Measurements from ENCODE around the gene PIAS2.
"Not testable (repeated sequence)": the region's sequence is repeated elsewhere in the genome, so short reads cannot be mapped to it uniquely, and the experiment has no call there.

PIAS2 gene

GRCh38 chr18:46915800-46916550 is 1.3 kb downstream of the PIAS2 start:
- DNase-seq (ENCODE audit: low read depth, low spot score): no peak

GRCh38 chr18:46910856-46911255 is 6.5 kb downstream of the PIAS2 start:
- DNase-seq (ENCODE audit: low read depth, low spot score): no peak
- no peak overlapping the region for H3K4me3 ChIP-seq (ENCODE audit: low read length)

More at GRCh38 chr18:46915800-46916550, 1.3 kb downstream of the PIAS2 start:
- peak overlapping the region; percentile 69 for H3K4me3 ChIP-seq (ENCODE audit: low read length)

DNA sequence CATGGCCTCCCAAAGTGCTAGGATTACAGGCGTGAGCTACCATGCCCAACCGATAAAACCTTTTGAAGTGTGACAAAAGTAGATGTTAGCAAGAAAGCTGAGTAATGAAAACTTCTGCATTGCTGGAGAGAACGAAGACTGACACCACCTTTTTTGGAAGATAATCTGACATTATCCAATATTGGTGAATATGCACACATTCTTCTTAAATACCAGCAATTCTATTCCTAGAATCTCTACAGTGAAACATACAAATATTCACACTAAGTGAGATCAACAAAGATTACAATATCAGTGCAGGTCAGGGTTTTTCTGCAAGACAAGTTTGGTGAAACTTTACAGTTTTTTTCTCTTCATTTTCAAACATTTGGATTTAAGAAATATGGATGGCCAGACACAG is 7.8 kb downstream of the PIAS2 start:
- no peak for DNase-seq (ENCODE audit: low read depth, low spot score)
- H3K4me3 ChIP-seq (ENCODE audit: low read length): no peak overlapping the region

GRCh38 chr18:46903406-46903805 is 13.9 kb downstream of the PIAS2 start:
- no peak overlapping the region for H3K4me3 ChIP-seq (ENCODE audit: low read length)
- no peak for DNase-seq (ENCODE audit: low read depth, low spot score)

DNA sequence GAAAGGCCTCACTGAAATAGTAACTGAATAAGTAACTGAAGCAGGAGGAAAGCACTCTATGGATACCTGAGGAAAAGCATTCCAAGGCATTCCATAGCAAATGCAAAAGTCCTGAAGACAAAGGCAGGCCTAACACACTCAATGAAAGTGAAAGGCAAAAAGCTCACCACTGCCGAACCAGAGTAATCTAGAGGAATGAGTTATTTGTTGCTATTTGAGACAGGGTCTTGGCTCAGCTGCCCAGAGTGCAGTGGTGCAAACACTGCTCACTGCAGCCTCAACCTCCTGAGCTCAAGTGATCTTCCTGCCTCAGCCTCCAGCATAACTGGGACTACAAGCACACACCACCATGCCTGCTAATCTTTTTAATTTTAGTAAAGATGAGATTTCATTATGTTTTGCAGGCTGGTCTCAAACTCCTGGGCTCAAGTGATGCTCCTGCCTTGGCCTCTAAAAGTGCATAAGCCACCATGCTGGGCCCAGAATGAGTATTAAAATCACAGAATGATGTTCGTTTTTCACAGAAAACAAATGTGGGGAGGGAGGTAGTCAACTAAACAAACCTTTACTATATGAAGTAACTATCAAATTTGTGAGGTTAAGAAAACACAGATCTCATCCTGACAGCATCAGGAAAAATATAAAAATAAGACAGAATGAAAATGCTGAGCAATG is 17.9 kb downstream of the PIAS2 start:
- no peak overlapping the region for H3K4me3 ChIP-seq (ENCODE audit: low read length)
- DNase-seq (ENCODE audit: low read depth, low spot score): no peak

GRCh38 chr18:46894124-46894523 is 23.2 kb downstream of the PIAS2 start:
- H3K4me3 ChIP-seq (ENCODE audit: low read length): no peak overlapping the region
- DNase-seq (ENCODE audit: low read depth, low spot score): no peak

DNA sequence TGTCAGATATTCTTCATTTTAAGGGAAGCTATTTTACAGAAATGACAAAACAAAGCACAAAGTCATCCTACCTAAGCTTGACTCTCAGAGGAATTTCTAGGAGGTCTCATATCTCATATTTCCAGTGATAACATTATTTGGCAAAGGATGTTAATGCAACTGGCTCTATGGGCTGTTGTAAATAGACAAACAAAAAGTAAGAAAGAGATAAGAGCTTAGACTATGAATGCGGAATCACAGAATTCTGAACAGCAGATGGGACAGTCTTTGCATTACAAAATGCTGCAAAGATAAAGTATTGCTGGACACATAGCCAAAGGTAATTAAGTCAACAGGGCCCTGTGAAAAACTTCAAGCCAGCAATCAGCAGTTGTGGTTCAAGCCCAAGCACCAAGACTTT is 23.9 kb downstream of the PIAS2 start:
- no peak overlapping the region for H3K4me3 ChIP-seq (ENCODE audit: low read length)
- no peak for DNase-seq (ENCODE audit: low read depth, low spot score)

DNA sequence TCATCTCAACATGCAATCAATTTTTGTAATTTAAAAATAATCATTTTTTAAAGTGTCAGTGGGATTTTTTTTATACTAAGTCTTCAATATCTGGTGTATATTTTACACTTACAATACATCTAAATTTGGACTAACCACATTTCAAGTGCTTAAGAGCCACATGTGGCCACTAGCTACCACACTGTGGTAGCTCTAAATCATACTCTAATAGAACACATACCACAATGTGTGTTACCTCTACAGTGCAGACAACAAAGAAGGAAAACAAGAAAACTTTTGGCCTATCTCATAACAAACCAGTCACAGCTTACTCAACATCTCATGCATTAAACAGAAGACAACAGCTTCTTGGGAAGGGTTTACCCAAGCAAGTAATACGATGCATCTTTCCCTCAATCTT is 24.5 kb downstream of the PIAS2 start:
- H3K4me3 ChIP-seq (ENCODE audit: low read length): no peak overlapping the region
- DNase-seq (ENCODE audit: low read depth, low spot score): no peak

- H3K4me3 ChIP-seq (ENCODE audit: low read length): no peak overlapping the region
- no peak for DNase-seq (ENCODE audit: low read depth, low spot score)
Measured at GRCh38 chr18:46891742-46892214, 25.5 kb downstream of the PIAS2 start.

DNA sequence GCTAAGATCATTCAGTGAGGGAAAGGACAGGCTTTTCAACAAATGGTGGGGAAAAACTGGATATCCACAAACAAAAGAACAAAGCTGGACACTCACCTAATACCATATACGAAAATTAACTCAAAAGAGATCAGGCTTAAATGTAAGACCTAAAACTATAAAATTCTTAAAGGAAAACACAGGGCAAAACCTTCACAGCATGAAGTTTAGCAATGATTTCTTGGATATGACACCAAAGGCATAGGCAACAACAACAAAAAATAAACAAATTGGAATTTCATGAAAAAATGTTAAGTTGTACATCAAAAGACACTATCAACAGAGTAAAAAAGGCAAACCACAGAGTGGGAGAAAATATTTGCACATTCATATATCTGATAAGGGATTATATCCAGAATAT is 28.3 kb downstream of the PIAS2 start:
- no peak for DNase-seq (ENCODE audit: low read depth, low spot score)
- no peak overlapping the region for H3K4me3 ChIP-seq (ENCODE audit: low read length)

- no peak overlapping the region for H3K4me3 ChIP-seq (ENCODE audit: low read length)
- no peak for DNase-seq (ENCODE audit: low read depth, low spot score)
Measured at GRCh38 chr18:46886893-46887292, 30.4 kb downstream of the PIAS2 start.

DNA sequence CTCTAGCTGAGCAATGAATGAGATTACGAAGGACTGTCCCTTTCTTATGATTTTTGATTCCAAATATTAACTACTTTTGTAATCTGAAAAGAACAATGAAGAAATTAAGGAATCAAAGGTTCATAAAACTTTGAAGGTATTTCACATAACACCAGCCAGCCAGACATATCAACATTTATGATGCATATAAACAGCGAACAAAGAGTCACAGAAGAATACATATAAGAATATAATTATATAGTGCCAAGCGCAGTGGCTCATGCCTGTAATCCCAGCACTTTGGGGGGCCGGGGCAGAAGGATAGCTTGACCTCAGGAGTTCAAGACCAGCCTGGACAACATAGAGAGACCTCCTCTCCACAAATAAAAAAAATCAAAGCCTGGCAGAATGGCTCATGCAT is 34.1 kb downstream of the PIAS2 start:
- no peak for DNase-seq (ENCODE audit: low read depth, low spot score)
- no peak overlapping the region for H3K4me3 ChIP-seq (ENCODE audit: low read length)

- H3K4me3 ChIP-seq (ENCODE audit: low read length): no peak overlapping the region
- DNase-seq (ENCODE audit: low read depth, low spot score): no peak
Measured at GRCh38 chr18:46877329-46877987, 39.8 kb downstream of the PIAS2 start.

GRCh38 chr18:46868169-46868921 is 49.0 kb downstream of the PIAS2 start:
- H3K4me3 ChIP-seq (ENCODE audit: low read length): no peak overlapping the region
- no peak for DNase-seq (ENCODE audit: low read depth, low spot score)

GRCh38 chr18:46867367-46868143 is 49.8 kb downstream of the PIAS2 start:
- DNase-seq (ENCODE audit: low read depth, low spot score): no peak
- no peak overlapping the region for H3K4me3 ChIP-seq (ENCODE audit: low read length)

DNA sequence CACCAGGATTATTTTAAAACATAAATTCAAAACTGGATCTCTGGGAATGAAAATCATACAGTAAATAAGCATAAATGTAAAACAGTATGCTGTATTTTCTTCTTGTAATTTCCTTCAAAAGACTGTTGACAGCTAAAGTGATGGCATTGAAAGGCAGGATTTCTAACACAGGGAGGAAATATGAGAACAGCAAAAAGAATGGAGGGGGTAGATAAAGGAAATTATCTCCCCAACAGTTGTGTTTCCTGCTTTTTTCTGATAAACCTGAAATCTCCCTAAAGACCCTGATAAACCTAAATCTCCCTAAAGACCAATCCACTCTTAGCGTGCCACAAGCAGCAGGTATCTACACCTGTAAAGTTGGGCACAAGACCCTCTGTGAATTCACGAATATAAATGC is 50.8 kb downstream of the PIAS2 start:
- no peak overlapping the region for H3K4me3 ChIP-seq (ENCODE audit: low read length)
- no peak for DNase-seq (ENCODE audit: low read depth, low spot score)

- not testable (repeated sequence) for H3K4me3 ChIP-seq (ENCODE audit: low read length); DNase-seq (ENCODE audit: low read depth, low spot score)
Measured at GRCh38 chr18:46865245-46865644, 52.1 kb downstream of the PIAS2 start.

DNA sequence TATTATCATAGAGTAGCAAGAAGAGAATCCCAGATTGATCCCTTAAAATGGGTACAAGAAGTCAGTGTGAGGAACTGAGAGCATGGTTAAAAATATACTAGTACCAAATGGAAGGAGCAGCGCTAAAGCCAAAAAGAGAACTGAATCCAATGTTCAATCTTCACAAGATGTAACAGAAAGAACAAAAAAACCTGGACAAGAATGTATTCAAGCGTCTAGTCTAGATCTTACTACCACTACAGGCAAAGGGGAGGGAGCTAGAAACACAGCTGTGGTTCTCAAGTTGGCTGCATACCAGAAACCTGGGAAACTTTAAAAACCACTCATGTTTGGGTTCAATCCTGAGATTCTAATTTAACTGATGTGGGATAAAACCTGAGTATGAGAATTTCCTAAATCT is 57.5 kb downstream of the PIAS2 start:
- peak; percentile 34 for DNase-seq (ENCODE audit: low read depth, low spot score)
- H3K4me3 ChIP-seq (ENCODE audit: low read length): no peak overlapping the region

DNA sequence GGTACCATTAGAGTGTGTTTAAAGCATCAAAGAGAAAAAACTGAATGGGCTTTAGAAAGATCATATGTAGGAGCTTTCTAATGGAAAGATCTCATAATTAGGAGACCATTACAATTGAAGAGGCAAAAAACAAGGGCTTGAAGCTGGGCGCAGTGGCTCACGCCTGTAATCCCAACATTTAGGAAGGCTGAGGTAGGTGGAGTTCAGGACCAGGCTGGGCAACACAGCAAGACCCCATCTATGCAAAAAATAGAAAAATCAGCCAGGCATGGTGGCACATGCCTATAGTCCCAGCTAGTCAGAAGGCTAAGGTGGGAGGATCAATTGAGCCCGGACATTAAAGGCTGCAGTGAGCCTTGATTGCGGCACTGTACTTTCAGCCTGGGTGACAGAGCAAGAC is 59.0 kb downstream of the PIAS2 start:
- H3K4me3 ChIP-seq (ENCODE audit: low read length): no peak overlapping the region
- DNase-seq (ENCODE audit: low read depth, low spot score): no peak

Measured in Jurkat, Clone E6-1 (cell line).